PC-9 (cell line): Measurements from ENCODE around the gene PDE6D. TPM values are rescaled to one million over a fixed set of nuclear protein-coding genes. Genes with fewer than 3 reads are reported as not detected.

ENCODE experiments used
- BruUV-seq: library from RNA; stranded (reverse); fragments of 400-500 nt; replicated peaks from 2 replicates; lab custom pipeline; 2021; lab: Mats Ljungman, UMichigan
- CTCF ChIA-PET: fragments of 300-600 bp; sonication (Branson Sonifier 250); formaldehyde crosslinking; loops from one replicate; lab custom pipeline; 2022; ENCODE audit warnings: antibody characterized with exemption; lab: Charles Lee
- POLR2A ChIA-PET: fragments of 300-600 bp; sonication (Branson Sonifier 250); formaldehyde crosslinking; loops from one replicate; lab custom pipeline; 2022; ENCODE audit warnings: antibody characterized with exemption; ENCODE audit not compliant: unreplicated experiment; lab: Charles Lee
- DNase-seq, 2 experiments: peaks; one replicate each; pipeline versions ENCODE4 v3.0.0 to v3.0.0-alpha.2; 2015 to 2022; ENCODE audit warnings: mixed read lengths in 1 of 2
- H2AFZ ChIP-seq: fragments of 200-600 bp; sonication (generic); 2 replicates; pipeline ENCODE4 v1.8.1; 2017; ENCODE audit warnings: antibody characterized with exemption
- H3F3A ChIP-seq: fragments of 200-600 bp; sonication (generic); 2 replicates; pipeline ENCODE4 v1.8.1; 2017; ENCODE audit warnings: antibody characterized with exemption, mild to moderate bottlenecking, low read depth; ENCODE audit not compliant: insufficient read depth
- H3K27ac ChIP-seq: fragments of 200-600 bp; sonication (generic); 2 replicates; pipeline ENCODE4 v1.6.1; 2016; ENCODE audit warnings: mixed run types
- H3K27me3 ChIP-seq: fragments of 200-600 bp; sonication (generic); 2 replicates; pipeline ENCODE4 v1.6.1; 2016; ENCODE audit warnings: low read depth, mixed run types; ENCODE audit not compliant: insufficient read depth
- H3K36me3 ChIP-seq: fragments of 200-600 bp; sonication (generic); 2 replicates; pipeline ENCODE4 v1.6.1; 2016; ENCODE audit warnings: low read depth, mixed run types
- H3K4me1 ChIP-seq: fragments of 200-600 bp; sonication (generic); replicated peaks from 2 replicates; pipeline ENCODE4 v1.6.1; 2016; ENCODE audit warnings: mixed run types; ENCODE audit not compliant: insufficient read depth
- H3K4me2 ChIP-seq: fragments of 200-600 bp; sonication (generic); 2 replicates; pipeline ENCODE4 v1.6.1; 2017; ENCODE audit warnings: mixed run types
- H3K4me3 ChIP-seq: fragments of 200-600 bp; sonication (generic); 2 replicates; pipeline ENCODE4 v1.6.1; 2016; ENCODE audit warnings: mixed run types
- H3K79me2 ChIP-seq: fragments of 200-600 bp; sonication (generic); 2 replicates; pipeline ENCODE4 v1.6.1; 2017; ENCODE audit warnings: low read depth, mixed run types
- H3K9me2 ChIP-seq: fragments of 200-600 bp; sonication (generic); 2 replicates; pipeline ENCODE4 v1.8.1; 2017; ENCODE audit warnings: mild to moderate bottlenecking; ENCODE audit not compliant: insufficient read depth
- H3K9me3 ChIP-seq: fragments of 200-600 bp; sonication (generic); 2 replicates; pipeline ENCODE4 v1.8.1; 2016; ENCODE audit warnings: low read depth; ENCODE audit not compliant: insufficient read depth
- H4K20me1 ChIP-seq: fragments of 200-600 bp; sonication (generic); 2 replicates; pipeline ENCODE4 v1.8.1; 2017; ENCODE audit not compliant: insufficient read depth
- CTCF ChIP-seq: fragments of 200-600 bp; sonication (generic); conservative IDR thresholded peaks from 2 replicates; pipeline ENCODE4 v1.6.1; 2017; ENCODE audit warnings: mixed run types, antibody characterized with exemption, mild to moderate bottlenecking, moderate library complexity
- EZH2 ChIP-seq: fragments of 200-600 bp; sonication (generic); IDR thresholded peaks from 2 replicates; pipeline ENCODE4 v1.8.0; 2017; ENCODE audit warnings: antibody characterized with exemption, low read depth
- intact Hi-C: fragments of 100-400 bp; cut with micrococcal nuclease; formaldehyde crosslinking; loops from one replicate; pipeline ENCODE4 v1.10.0; 2022; ENCODE audit not compliant: unreplicated experiment
- total RNA-seq: library from RNA; stranded (reverse); gene quantifications from 2 replicates; pipeline ENCODE4 v1.2.3, GENCODE V29; 2021

Gene PDE6D
- total RNA-seq, 1 experiment from 2014 or later: 32.2 TPM

DNA sequence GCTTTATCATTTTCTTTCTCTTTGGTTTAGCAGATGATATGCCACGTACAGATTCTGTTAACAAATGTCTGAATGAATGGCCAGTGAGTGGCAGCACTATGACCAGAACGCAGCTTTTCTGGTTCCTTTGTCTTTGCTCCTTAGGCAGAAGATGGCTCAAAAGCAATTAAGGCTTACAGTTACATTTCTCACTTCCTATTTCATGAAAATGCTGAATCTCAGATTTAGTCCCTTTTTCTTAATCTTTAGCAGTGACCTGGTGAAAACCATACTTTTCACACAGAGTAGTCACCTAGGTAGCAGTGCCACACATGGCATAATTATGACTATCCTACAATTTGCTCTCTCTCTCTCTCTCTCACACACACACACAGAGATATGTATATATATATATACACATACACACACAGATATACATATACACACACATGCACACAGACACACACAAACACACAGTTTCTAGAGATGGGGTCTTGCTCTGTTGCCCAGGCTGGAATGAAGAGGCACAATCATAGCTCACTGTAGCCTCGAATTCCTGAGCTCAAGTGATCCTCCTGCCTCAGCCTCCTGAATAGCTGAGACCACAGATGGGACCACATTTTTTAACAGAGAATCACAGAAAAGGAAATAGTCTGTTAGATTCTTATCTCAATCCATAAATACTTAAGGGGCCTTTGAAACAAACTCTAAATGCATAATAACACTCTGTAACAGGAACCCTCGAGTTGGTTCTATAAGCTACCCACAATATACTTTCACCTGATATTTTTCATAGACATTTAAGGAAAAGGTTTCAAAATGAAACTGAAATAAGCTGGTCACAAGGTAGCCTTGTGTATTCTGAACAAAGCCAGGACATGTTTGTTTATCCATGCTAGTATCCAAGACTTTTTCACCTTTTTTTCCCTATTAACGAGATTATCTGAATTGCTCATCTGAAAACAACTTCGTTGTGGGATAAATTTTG lies 11.6 kb downstream of the PDE6D start:
- BruUV-seq: no TSS peak
- intact Hi-C loops: no loop called here
- Histone ChIP-seq H3K27me3 (no peaks in the 10 kb centered on the region), H2AFZ (no peak overlapping the region), H3F3A (no peaks in the 10 kb centered on the region), H4K20me1 (no peaks in the 10 kb centered on the region), H3K79me2 (no peaks in the 10 kb centered on the region), H3K4me3 (no peak overlapping the region), H3K36me3 (no peaks in the 10 kb centered on the region), H3K9me3 (no peaks in the 10 kb centered on the region), H3K4me1 (no peaks in the 10 kb centered on the region), H3K4me2 (no peak overlapping the region), H3K9me2 (no peaks in the 10 kb centered on the region), H3K27ac (no peak overlapping the region)
- no peak for TF ChIP-seq EZH2
- TF ChIP-seq CTCF: no peak
- DNase-seq: no peak
- CTCF ChIA-PET: no interaction called here
- POLR2A ChIA-PET: no interaction called here

- Histone ChIP-seq H3K27ac (no peak overlapping the region), H4K20me1 (no peaks in the 10 kb centered on the region), H3F3A (no peaks in the 10 kb centered on the region), H3K4me1 (no peaks in the 10 kb centered on the region), H3K9me2 (no peaks in the 10 kb centered on the region), H3K4me2 (no peak overlapping the region), H3K79me2 (no peaks in the 10 kb centered on the region), H3K36me3 (no peaks in the 10 kb centered on the region), H3K27me3 (no peaks in the 10 kb centered on the region), H3K4me3 (no peak overlapping the region), H3K9me3 (no peaks in the 10 kb centered on the region), H2AFZ (no peak overlapping the region)
- intact Hi-C loops: no loop called here
- no TSS peak for BruUV-seq
- ChIA-PET POLR2A (no interaction called here), CTCF (interaction anchor here (0.6 kb wide), 1 partner anchor 24 kb away, joined by 8 read pairs; no protein-coding TSS in a partner anchor)
- no peak for TF ChIP-seq EZH2
- TF ChIP-seq CTCF: no peak
- no peak for DNase-seq
Measured at GRCh38 chr2:231765496-231765929, 15.6 kb downstream of the PDE6D start.

- intact Hi-C loops: no loop called here
- Histone ChIP-seq H3K36me3 (no peaks in the 10 kb centered on the region), H3K4me2 (no peak overlapping the region), H3K27me3 (no peaks in the 10 kb centered on the region), H3K27ac (no peak overlapping the region), H3K4me3 (no peak overlapping the region), H3K79me2 (no peaks in the 10 kb centered on the region), H3K9me2 (no peaks in the 10 kb centered on the region), H4K20me1 (no peaks in the 10 kb centered on the region), H3K9me3 (no peaks in the 10 kb centered on the region), H2AFZ (no peak overlapping the region), H3K4me1 (no peaks in the 10 kb centered on the region), H3F3A (no peaks in the 10 kb centered on the region)
- ChIA-PET POLR2A (no interaction called here), CTCF (interaction anchor here (0.6 kb wide), 1 partner anchor 24 kb away, joined by 8 read pairs; no protein-coding TSS in a partner anchor)
- no peak for DNase-seq
- no TSS peak for BruUV-seq
- TF ChIP-seq CTCF (no peak), EZH2 (no peak)
Measured at GRCh38 chr2:231764760-231765159, 16.3 kb downstream of the PDE6D start.
